Natural killer cell (primary cell): Measurements from ENCODE around the gene DPY19L3. TPM values are rescaled to one million over a fixed set of nuclear protein-coding genes. Genes with fewer than 3 reads are reported as not detected.

Experiments
- ATAC-seq, 3 donors: fragments of 150-1000 bp in 2 of 3; fragments of 200-7000 bp in 1 of 3; cut with Tn5 transposase; 1 replicate in 1 of 3; 2 replicates in 2 of 3; pipeline ENCODE4 v1.10.0; 2021; ENCODE audit warnings: mild to moderate bottlenecking in 2 of 3, moderate library complexity in 2 of 3
- DNase-seq, 2 donors: peaks; one replicate each; pipeline versions ENCODE4 v3.0.0 to v3.0.0-alpha.2; 2013 to 2021; ENCODE audit warnings: mixed read lengths in 1 of 2
- H3K27ac ChIP-seq: one replicate; pipeline ENCODE4 v1.5.1; 2013; ENCODE audit warnings: mild to moderate bottlenecking, low read length
- H3K27me3 ChIP-seq: one replicate; pipeline ENCODE4 v1.6.1; 2013; ENCODE audit warnings: low read length; ENCODE audit not compliant: control insufficient read depth, insufficient read depth
- H3K36me3 ChIP-seq: one replicate; pipeline ENCODE4 v1.6.1; 2013; ENCODE audit warnings: low read length; ENCODE audit not compliant: control insufficient read depth, insufficient read depth
- H3K4me1 ChIP-seq: one replicate; pipeline ENCODE4 v1.6.1; 2013; ENCODE audit warnings: low read length; ENCODE audit not compliant: control insufficient read depth, insufficient read depth
- H3K4me3 ChIP-seq: one replicate; pipeline ENCODE4 v1.5.1; 2013; ENCODE audit warnings: low read length
- H3K9me3 ChIP-seq: one replicate; pipeline ENCODE4 v1.6.1; 2013; ENCODE audit warnings: low read length; ENCODE audit not compliant: control insufficient read depth, insufficient read depth
- H3K27ac Mint-ChIP-seq, 2 donors: one replicate each; pipeline ENCODE4 v1.8.0; 2022; ENCODE audit warnings: mild to moderate bottlenecking in 2 of 2, mixed read lengths in 2 of 2, moderate library complexity in 1 of 2
- H3K27me3 Mint-ChIP-seq, 2 donors: one replicate each; pipeline ENCODE4 v1.8.0; 2022; ENCODE audit warnings: low read depth in 2 of 2, mixed read lengths in 2 of 2
- H3K36me3 Mint-ChIP-seq: one replicate; pipeline ENCODE4 v1.8.0; 2022; ENCODE audit warnings: mixed read lengths
- H3K4me1 Mint-ChIP-seq, 2 donors: one replicate each; pipeline ENCODE4 v1.8.0; 2022; ENCODE audit warnings: mixed read lengths in 2 of 2
- H3K4me3 Mint-ChIP-seq: one replicate; pipeline ENCODE4 v1.8.0; 2022; ENCODE audit warnings: mild to moderate bottlenecking, moderate library complexity, mixed read lengths
- H3K9me3 Mint-ChIP-seq, 2 donors: one replicate each; pipeline ENCODE4 v1.8.0; 2022; ENCODE audit warnings: mixed read lengths in 2 of 2
- WGBS: methylation state at CpG from one replicate; pipeline ENCODE4 v1.1.7; 2013; ENCODE audit warnings: missing lambda C conversion rate; ENCODE audit not compliant: insufficient coverage; 5-methylcytosine and 5-hydroxymethylcytosine counted together
- intact Hi-C: fragments of 100-400 bp; cut with micrococcal nuclease; formaldehyde crosslinking; loops from one replicate; pipeline ENCODE4 v1.14.2; 2022
- total RNA-seq, 4 donors: library from RNA; stranded (reverse); fragments of 120-200 nt in 1 of 4; gene quantifications; one replicate each; pipeline versions ENCODE4 v1.2.3 to v1.2.4, GENCODE V29; 2013 to 2022
- TF ChIP-seq, protein P1 (sequence below): fragments of 200-600 bp; IDR thresholded peaks from one replicate; pipeline ENCODE4 v1.8.0; 2022; ENCODE audit warnings: antibody characterized with exemption

Gene DPY19L3, protein sequence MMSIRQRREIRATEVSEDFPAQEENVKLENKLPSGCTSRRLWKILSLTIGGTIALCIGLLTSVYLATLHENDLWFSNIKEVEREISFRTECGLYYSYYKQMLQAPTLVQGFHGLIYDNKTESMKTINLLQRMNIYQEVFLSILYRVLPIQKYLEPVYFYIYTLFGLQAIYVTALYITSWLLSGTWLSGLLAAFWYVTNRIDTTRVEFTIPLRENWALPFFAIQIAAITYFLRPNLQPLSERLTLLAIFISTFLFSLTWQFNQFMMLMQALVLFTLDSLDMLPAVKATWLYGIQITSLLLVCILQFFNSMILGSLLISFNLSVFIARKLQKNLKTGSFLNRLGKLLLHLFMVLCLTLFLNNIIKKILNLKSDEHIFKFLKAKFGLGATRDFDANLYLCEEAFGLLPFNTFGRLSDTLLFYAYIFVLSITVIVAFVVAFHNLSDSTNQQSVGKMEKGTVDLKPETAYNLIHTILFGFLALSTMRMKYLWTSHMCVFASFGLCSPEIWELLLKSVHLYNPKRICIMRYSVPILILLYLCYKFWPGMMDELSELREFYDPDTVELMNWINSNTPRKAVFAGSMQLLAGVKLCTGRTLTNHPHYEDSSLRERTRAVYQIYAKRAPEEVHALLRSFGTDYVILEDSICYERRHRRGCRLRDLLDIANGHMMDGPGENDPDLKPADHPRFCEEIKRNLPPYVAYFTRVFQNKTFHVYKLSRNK
- 10 to 100 TPM; 26.7 to 28.1 (median 27.6) TPM for total RNA-seq
- total RNA-seq (2013), result 28.3 TPM

DNA sequence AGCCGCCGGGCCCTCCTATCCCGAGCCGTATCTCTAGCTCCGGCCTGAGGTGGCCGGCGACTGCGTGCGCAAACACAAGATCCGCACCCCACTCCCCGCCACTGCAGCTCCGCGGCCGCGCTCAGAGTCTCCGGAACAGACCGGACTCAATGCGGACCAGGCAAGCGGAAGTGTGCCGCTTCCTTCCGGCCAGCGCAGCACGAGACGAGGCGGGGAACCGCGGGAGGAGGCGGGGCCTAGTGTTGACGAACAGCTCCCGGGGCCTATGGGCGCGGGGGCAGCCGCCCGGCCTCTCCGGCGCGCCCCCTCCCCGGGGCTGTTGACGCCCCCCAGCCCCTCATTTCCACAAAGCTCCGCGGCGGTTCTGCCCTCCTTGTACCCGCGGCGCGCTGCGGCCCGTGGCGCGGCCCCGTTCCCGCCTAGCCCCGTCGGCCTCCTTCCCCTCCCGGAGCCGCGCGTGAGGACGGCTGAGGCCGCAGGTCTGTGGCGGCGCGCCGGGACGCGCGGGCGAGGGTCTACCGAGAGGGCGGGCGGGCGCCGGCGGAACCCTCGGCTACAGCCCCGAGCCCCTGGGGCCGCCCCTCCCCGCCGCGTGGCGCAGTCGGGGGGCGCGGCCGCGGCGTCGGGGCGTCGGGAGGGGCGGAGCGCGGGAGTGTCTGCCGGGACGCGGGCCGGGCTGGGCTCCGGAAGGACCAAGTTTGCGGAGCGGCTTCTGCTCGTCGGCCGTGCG, at the start of gene DPY19L3:
Gene DPY19L3, plus strand, starts transcription at position 340 of the 730 bp plus-strand sequence. CDS start 2,484 bp downstream, outside the sequence.
- Mint-ChIP-seq H3K27ac (peak within 1 kb of the TSS; percentile 80 to 87), H3K4me3 (peak within 1 kb of the TSS; percentile 87), H3K4me1 (peaks cover 13 to 18% of the 10 kb centered on the region in 2 donors), H3K9me3 (no peaks in the 10 kb centered on the region), H3K27me3 (no peaks in the 10 kb centered on the region), H3K36me3 (no peaks in the 10 kb centered on the region)
- DNase-seq (peak; percentile 92 to 94), ATAC-seq (peak; percentile 92 to 97 (median 93))
- TF ChIP-seq, protein P1, sequence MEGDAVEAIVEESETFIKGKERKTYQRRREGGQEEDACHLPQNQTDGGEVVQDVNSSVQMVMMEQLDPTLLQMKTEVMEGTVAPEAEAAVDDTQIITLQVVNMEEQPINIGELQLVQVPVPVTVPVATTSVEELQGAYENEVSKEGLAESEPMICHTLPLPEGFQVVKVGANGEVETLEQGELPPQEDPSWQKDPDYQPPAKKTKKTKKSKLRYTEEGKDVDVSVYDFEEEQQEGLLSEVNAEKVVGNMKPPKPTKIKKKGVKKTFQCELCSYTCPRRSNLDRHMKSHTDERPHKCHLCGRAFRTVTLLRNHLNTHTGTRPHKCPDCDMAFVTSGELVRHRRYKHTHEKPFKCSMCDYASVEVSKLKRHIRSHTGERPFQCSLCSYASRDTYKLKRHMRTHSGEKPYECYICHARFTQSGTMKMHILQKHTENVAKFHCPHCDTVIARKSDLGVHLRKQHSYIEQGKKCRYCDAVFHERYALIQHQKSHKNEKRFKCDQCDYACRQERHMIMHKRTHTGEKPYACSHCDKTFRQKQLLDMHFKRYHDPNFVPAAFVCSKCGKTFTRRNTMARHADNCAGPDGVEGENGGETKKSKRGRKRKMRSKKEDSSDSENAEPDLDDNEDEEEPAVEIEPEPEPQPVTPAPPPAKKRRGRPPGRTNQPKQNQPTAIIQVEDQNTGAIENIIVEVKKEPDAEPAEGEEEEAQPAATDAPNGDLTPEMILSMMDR, result no peak
- intact Hi-C loops, result loop anchor here (2.0 kb wide), 1 partner anchor 61 kb away; the partner anchor contains the start of gene ZNF507
- Histone ChIP-seq H3K27ac (peak within 1 kb of the TSS; percentile 84), H3K27me3 (no peaks in the 10 kb centered on the region), H3K36me3 (peaks cover 3% of the 10 kb centered on the region), H3K9me3 (no peaks in the 10 kb centered on the region), H3K4me3 (peak within 1 kb of the TSS; percentile 73), H3K4me1 (peaks cover 17% of the 10 kb centered on the region)
- under 1% methylated on average over 104 of the region's 104 CpGs for WGBS

DNA sequence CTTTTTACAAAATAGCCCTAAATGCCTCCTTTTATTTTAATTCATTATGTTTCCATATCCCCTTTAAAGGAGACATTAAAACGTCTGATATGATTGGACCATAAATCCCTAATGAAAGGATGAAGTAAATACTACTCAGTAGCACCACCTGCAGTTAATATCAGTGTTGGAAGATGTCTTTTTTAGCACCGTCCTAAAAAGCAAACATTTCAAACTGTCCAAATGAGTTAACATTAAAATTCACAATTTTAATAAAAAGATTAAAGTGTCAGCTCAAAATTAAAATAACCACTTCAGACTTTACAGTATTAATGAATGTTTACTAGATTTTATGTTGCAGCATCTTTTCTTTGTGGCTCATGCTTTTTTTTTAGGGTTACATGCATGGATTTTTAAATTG, 47.9 kb upstream of the DPY19L3 start:
- no peak for DNase-seq
- no peak overlapping the region for H3K27ac ChIP-seq
- peaks cover 4% of the 10 kb centered on the region for H3K4me1 ChIP-seq
- H3K9me3 ChIP-seq, result no peaks in the 10 kb centered on the region
- TF ChIP-seq, protein P1, result no peak
- no peaks in the 10 kb centered on the region for H3K9me3 Mint-ChIP-seq
- peaks cover 79% of the 10 kb centered on the region for H3K36me3 ChIP-seq
- no peak overlapping the region for H3K4me3 Mint-ChIP-seq
- H3K27me3 Mint-ChIP-seq, result no peaks in the 10 kb centered on the region
- H3K4me3 ChIP-seq, result no peak overlapping the region
- intact Hi-C loops, result no loop called here
- no peak overlapping the region for H3K27ac Mint-ChIP-seq
- no peak for ATAC-seq
- no CpG with 5 or more reads among the region's 2 CpGs for WGBS
- peaks cover 29% of the 10 kb centered on the region for H3K36me3 Mint-ChIP-seq
- no peaks in the 10 kb centered on the region for H3K27me3 ChIP-seq
- peaks cover 23 to 41% of the 10 kb centered on the region in 2 donors for H3K4me1 Mint-ChIP-seq

DNA sequence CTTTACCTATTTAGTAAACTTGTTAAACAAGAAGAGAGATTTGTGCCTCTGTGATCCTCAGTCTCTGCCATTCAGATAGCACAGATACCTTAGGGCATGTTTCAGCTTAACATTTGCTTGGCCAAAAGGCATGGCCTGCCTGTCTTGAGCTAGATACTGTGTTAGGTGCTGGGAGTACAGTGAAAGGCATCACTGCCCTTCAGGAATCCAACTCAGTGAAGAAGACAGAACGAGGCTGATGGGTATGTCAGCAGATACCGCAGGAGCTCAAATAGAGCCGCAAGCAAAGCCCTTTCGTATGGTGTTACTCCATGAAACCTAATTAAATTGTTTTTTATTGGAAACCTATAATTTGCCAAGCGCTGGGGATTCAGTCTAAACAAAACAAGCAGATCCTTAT, 47.2 kb upstream of the DPY19L3 start:
- Histone ChIP-seq H3K27ac (no peak overlapping the region), H3K9me3 (no peaks in the 10 kb centered on the region), H3K4me3 (no peak overlapping the region), H3K4me1 (peaks cover 4% of the 10 kb centered on the region), H3K36me3 (peaks cover 79% of the 10 kb centered on the region), H3K27me3 (no peaks in the 10 kb centered on the region)
- H3K9me3 Mint-ChIP-seq, result no peaks in the 10 kb centered on the region
- H3K36me3 Mint-ChIP-seq, result peaks cover 23% of the 10 kb centered on the region
- DNase-seq, result no peak
- TF ChIP-seq, protein P1, result no peak
- H3K27me3 Mint-ChIP-seq, result no peaks in the 10 kb centered on the region
- intact Hi-C loops, result no loop called here
- no peak overlapping the region for H3K4me3 Mint-ChIP-seq
- WGBS, result 97% methylated on average over 5 of the region's 5 CpGs
- no peak overlapping the region for H3K27ac Mint-ChIP-seq
- ATAC-seq, result no peak
- H3K4me1 Mint-ChIP-seq, result peaks cover 27 to 42% of the 10 kb centered on the region in 2 donors
